H1 (cell line): ENCODE data around the gene CCDC88A. TPM values are rescaled to one million over a fixed set of nuclear protein-coding genes. Genes with fewer than 3 reads are reported as not detected.
"Not testable (repeated sequence)": the region's sequence is repeated elsewhere in the genome, so short reads cannot be mapped to it uniquely, and the experiment has no call there.

Source experiments
- CTCF ChIA-PET: fragments of 300-600 bp; sonication (Branson Sonifier 250); formaldehyde crosslinking; loops from one replicate; lab custom pipeline; 2021; ENCODE audit not compliant: partially characterized antibody; lab: Charles Lee
- POLR2A ChIA-PET: fragments of 300-600 bp; sonication (Branson Sonifier 250); formaldehyde crosslinking; loops from one replicate; lab custom pipeline; 2021; ENCODE audit warnings: inconsistent platforms; ENCODE audit not compliant: partially characterized antibody; lab: Charles Lee
- DNase-seq, 2 experiments: peaks; one replicate each; pipeline versions ENCODE4 v3.0.0 to v3.0.0-alpha.2; 2010 to 2022; ENCODE audit warnings: low spot score in 2 of 2, low read depth in 1 of 2, mixed read lengths in 1 of 2
- FAIRE-seq: peaks from 2 replicates; lab custom pipeline; 2011; peaks lifted over from hg19 to GRCh38; lab: Jason Lieb, UNC
- H2AFZ ChIP-seq: 2 replicates; pipeline ENCODE4 v1.8.1; 2012; ENCODE audit warnings: low read length, inconsistent platforms
- H2AK5ac ChIP-seq: 2 replicates; pipeline ENCODE4 v1.6.1; 2013; ENCODE audit warnings: low read depth, low read length
- H2BK120ac ChIP-seq: replicated peaks from 2 replicates; pipeline ENCODE3; 2013; ENCODE audit warnings: low read depth, low read length, inconsistent platforms
- H2BK12ac ChIP-seq: 2 replicates; pipeline ENCODE4 v1.6.1; 2013; ENCODE audit warnings: low read depth, low read length
- H2BK15ac ChIP-seq: 2 replicates; pipeline ENCODE4 v1.6.1; 2013; ENCODE audit warnings: low read length
- H2BK20ac ChIP-seq: 2 replicates; pipeline ENCODE4 v1.6.1; 2013; ENCODE audit warnings: low read length
- H2BK5ac ChIP-seq: 2 replicates; pipeline ENCODE4 v1.6.1; 2013; ENCODE audit warnings: low read depth, low read length
- H3K14ac ChIP-seq: 2 replicates; pipeline ENCODE4 v1.6.1; 2013; ENCODE audit warnings: inconsistent platforms; ENCODE audit not compliant: insufficient read length
- H3K18ac ChIP-seq: 2 replicates; pipeline ENCODE4 v1.6.1; 2013; ENCODE audit warnings: low read length; ENCODE audit errors: extremely low read depth
- H3K23ac ChIP-seq: 2 replicates; pipeline ENCODE4 v1.6.1; 2013; ENCODE audit warnings: inconsistent platforms; ENCODE audit not compliant: insufficient read length
- H3K23me2 ChIP-seq: 2 replicates; pipeline ENCODE4 v1.6.1; 2013; ENCODE audit warnings: low read depth, low read length
- H3K27ac ChIP-seq: 2 replicates; pipeline ENCODE4 v1.6.1; 2011; ENCODE audit warnings: low read depth, low read length, inconsistent platforms
- H3K27me3 ChIP-seq, 4 experiments: replicated peaks in 1 of 4; 1 replicate in 1 of 4; 2 replicates in 3 of 4; pipeline versions ENCODE4 v1.6.1 to v1.8.1; 2011 to 2013; ENCODE audit warnings: low read length in 3 of 4, mild to moderate bottlenecking in 3 of 4, inconsistent platforms in 2 of 4, mixed read lengths in 2 of 4, moderate library complexity in 1 of 4; ENCODE audit not compliant: control insufficient read depth in 3 of 4, insufficient read depth in 3 of 4; ENCODE audit errors: extremely low read depth in 1 of 4
- H3K36me3 ChIP-seq, 4 experiments: 2 replicates each; pipeline versions ENCODE4 v1.6.1 to v1.8.1; 2011 to 2013; ENCODE audit warnings: mild to moderate bottlenecking in 4 of 4, low read length in 3 of 4, moderate library complexity in 2 of 4, control low read depth in 1 of 4, inconsistent platforms in 1 of 4; ENCODE audit not compliant: insufficient read depth in 4 of 4, control insufficient read depth in 2 of 4
- H3K4ac ChIP-seq: replicated peaks from 2 replicates; pipeline ENCODE3; 2013; ENCODE audit warnings: low read length, low read depth, mixed read lengths, inconsistent platforms; ENCODE audit not compliant: insufficient read length
- H3K4me1 ChIP-seq, 4 experiments: replicated peaks in 1 of 4; 1 replicate in 1 of 4; 2 replicates in 3 of 4; pipeline versions ENCODE4 v1.6.1 to v1.8.1; 2011 to 2013; ENCODE audit warnings: low read length in 3 of 4, inconsistent platforms in 2 of 4, mixed read lengths in 1 of 4; ENCODE audit not compliant: insufficient read depth in 4 of 4, control insufficient read depth in 3 of 4
- H3K4me2 ChIP-seq, 2 experiments: 2 replicates each; pipeline versions ENCODE4 v1.6.1 to v1.8.1; 2011 to 2013; ENCODE audit warnings: low read depth in 2 of 2, low read length in 2 of 2, control low read depth in 1 of 2, inconsistent platforms in 1 of 2, mild to moderate bottlenecking in 1 of 2; ENCODE audit not compliant: insufficient read depth in 1 of 2
- H3K4me3 ChIP-seq, 4 experiments: fragments of 200-600, 300-600 bp in 1 of 4; sonication (generic), shearing (Covaris generic), sonication (Bioruptor Twin) in 1 of 4; 2 replicates each; pipeline versions ENCODE4 v1.5.1 to v1.8.1; 2011 to 2016; ENCODE audit warnings: low read length in 4 of 4, low read depth in 3 of 4, control low read depth in 2 of 4, inconsistent platforms in 2 of 4, mild to moderate bottlenecking in 2 of 4, mixed read lengths in 1 of 4, moderate library complexity in 1 of 4; ENCODE audit not compliant: insufficient read depth in 2 of 4; ENCODE audit errors: extremely low read depth in 1 of 4
- H3K56ac ChIP-seq: replicated peaks from 2 replicates; pipeline ENCODE3; 2013; ENCODE audit warnings: low read depth, mild to moderate bottlenecking, mixed read lengths, low read length, inconsistent platforms; ENCODE audit not compliant: insufficient read length
- H3K79me1 ChIP-seq: 2 replicates; pipeline ENCODE4 v1.6.1; 2013; ENCODE audit warnings: low read depth, low read length, control low read depth
- H3K79me2 ChIP-seq, 2 experiments: 2 replicates each; pipeline versions ENCODE4 v1.6.1 to v1.8.1; 2012 to 2013; ENCODE audit warnings: low read length in 2 of 2, mild to moderate bottlenecking in 2 of 2, inconsistent platforms in 1 of 2; ENCODE audit not compliant: insufficient read depth in 2 of 2, control insufficient read depth in 1 of 2
- H3K9ac ChIP-seq, 4 experiments: replicated peaks in 1 of 4; 1 replicate in 1 of 4; 2 replicates in 3 of 4; pipeline versions ENCODE4 v1.6.1 to v1.8.1; 2011 to 2013; ENCODE audit warnings: low read depth in 3 of 4, low read length in 3 of 4, control low read depth in 2 of 4, mild to moderate bottlenecking in 2 of 4, moderate library complexity in 2 of 4, inconsistent platforms in 1 of 4; ENCODE audit errors: extremely low read depth in 1 of 4
- H3K9me3 ChIP-seq, 2 experiments: 2 replicates each; pipeline versions ENCODE4 v1.6.1 to v1.8.1; 2012 to 2013; ENCODE audit warnings: mild to moderate bottlenecking in 2 of 2, moderate library complexity in 2 of 2, control low read depth in 1 of 2, inconsistent platforms in 1 of 2, low read depth in 1 of 2, low read length in 1 of 2, mixed read lengths in 1 of 2; ENCODE audit not compliant: insufficient read depth in 2 of 2
- H4K20me1 ChIP-seq, 2 experiments: replicated peaks in 1 of 2; 2 replicates each; pipeline versions ENCODE3 to v1.8.1; 2011 to 2013; ENCODE audit warnings: inconsistent platforms in 2 of 2, low read length in 2 of 2, mild to moderate bottlenecking in 1 of 2; ENCODE audit not compliant: insufficient read depth in 2 of 2, control insufficient read depth in 1 of 2
- H4K5ac ChIP-seq: 2 replicates; pipeline ENCODE4 v1.6.1; 2013; ENCODE audit warnings: low read length, low read depth, mixed read lengths, inconsistent platforms; ENCODE audit not compliant: insufficient read length
- H4K8ac ChIP-seq: 2 replicates; pipeline ENCODE4 v1.8.0; 2013; ENCODE audit warnings: mild to moderate bottlenecking, moderate library complexity, low read length, inconsistent platforms; ENCODE audit not compliant: insufficient read depth; ENCODE audit errors: extremely low read depth
- H4K91ac ChIP-seq: replicated peaks from 2 replicates; pipeline ENCODE3; 2013; ENCODE audit warnings: low read length, mixed read lengths, inconsistent platforms; ENCODE audit not compliant: insufficient read length
- WGBS, 2 experiments: shearing (Covaris generic) in 1 of 2; methylation state at CpG; one replicate each; pipeline versions ENCODE4 v1.1.6 to v1.1.7; 2013 to 2015; ENCODE audit warnings: low lambda C conversion rate in 2 of 2, mixed read lengths in 2 of 2, inconsistent platforms in 1 of 2, low coverage in 1 of 2, missing lambda C conversion rate in 1 of 2; ENCODE audit not compliant: insufficient replicate concordance in 2 of 2, insufficient coverage in 1 of 2, insufficient read length in 1 of 2; ENCODE audit errors: extremely low coverage in 1 of 2, missing lambda C conversion rate in 1 of 2; 5-methylcytosine and 5-hydroxymethylcytosine counted together
- polyA plus RNA-seq, 7 experiments: library from polyadenylated mRNA; depleted of rRNA in 3 of 7; stranded (reverse) in 5 of 7; unstranded in 2 of 7; fragments of >200 nt in 5 of 7; fragments of 200-250 nt in 2 of 7; gene quantifications; 1 replicate in 5 of 7; 2 replicates in 1 of 7; 4 replicates in 1 of 7; pipeline versions ENCODE4 v1.2.1 to v1.2.3, GENCODE V29; 2011 to 2013; ENCODE audit warnings: missing spikeins in 2 of 7, mixed read lengths in 2 of 7
- total RNA-seq: library from RNA; stranded (reverse); fragmentation: NEBNext Ultra II Directional; extraction: Animal tissue kit (Norgen Biotek cat#: 25700); gene quantifications from 2 replicates; pipeline ENCODE4 v1.2.1, GENCODE V29; 2021

The CCDC88A gene
- total and polyA plus RNA-seq, 2 of the 8 experiments (the other 6 are each of a cell fraction or from before 2014, with no cell fraction given): 27.0 to 98.0 TPM

- H2BK20ac ChIP-seq, H2BK15ac ChIP-seq, H3K9ac ChIP-seq, H3K36me3 ChIP-seq, H4K91ac ChIP-seq, H3K27me3 ChIP-seq, H3K18ac ChIP-seq, DNase-seq, H4K5ac ChIP-seq, H2AK5ac ChIP-seq, FAIRE-seq, H2AFZ ChIP-seq, H3K56ac ChIP-seq, H4K8ac ChIP-seq, H3K4ac ChIP-seq, H3K79me2 ChIP-seq, H3K14ac ChIP-seq, CTCF ChIA-PET, H3K9me3 ChIP-seq, H3K4me3 ChIP-seq, POLR2A ChIA-PET, H4K20me1 ChIP-seq, H3K23ac ChIP-seq, H2BK12ac ChIP-seq, H2BK120ac ChIP-seq, H3K4me1 ChIP-seq, H3K4me2 ChIP-seq, H3K79me1 ChIP-seq, H2BK5ac ChIP-seq, H3K23me2 ChIP-seq, H3K27ac ChIP-seq: not testable (repeated sequence)
- WGBS, 2 experiments: 100% methylated on average over 3 of the region's 3 CpGs; no CpG with 5 or more reads in 1 of the 2 experiments
These were observed 30.4 kb upstream of the CCDC88A start for GRCh38 chr2:55450014-55450413.

- CTCF ChIA-PET, H2AFZ ChIP-seq, H2BK120ac ChIP-seq, H3K4ac ChIP-seq, H3K56ac ChIP-seq, H4K91ac ChIP-seq, H3K4me3 ChIP-seq, H3K23ac ChIP-seq, H3K9me3 ChIP-seq, H2AK5ac ChIP-seq, H4K8ac ChIP-seq, H3K27ac ChIP-seq, H3K14ac ChIP-seq, H3K9ac ChIP-seq, H3K23me2 ChIP-seq, H3K4me1 ChIP-seq, FAIRE-seq, DNase-seq, H4K20me1 ChIP-seq, H3K18ac ChIP-seq, H3K36me3 ChIP-seq, H2BK15ac ChIP-seq, H2BK5ac ChIP-seq, H2BK20ac ChIP-seq, H3K27me3 ChIP-seq, H3K79me1 ChIP-seq, H3K79me2 ChIP-seq, H2BK12ac ChIP-seq, H4K5ac ChIP-seq, H3K4me2 ChIP-seq: not testable (repeated sequence)
- WGBS, 2 experiments: 96% methylated on average over 25 of the region's 29 CpGs; no CpG with 5 or more reads in 1 of the 2 experiments
- POLR2A ChIA-PET: interaction anchor here (0.6 to 1.2 kb wide), 3 partner anchors 10 to 77 kb away, joined by 3 to 4 read pairs (median 3); partner anchors contain the start of gene CFAP36
These were observed 22.5 kb upstream of the CCDC88A start for GRCh38 chr2:55442045-55442760.
